Left lung (tissue), 14 donors: ENCODE results near the gene SGO1. TPM values are rescaled to one million over a fixed set of nuclear protein-coding genes. Genes with fewer than 3 reads are reported as not detected.

Source experiments
- ATAC-seq: fragments of 200-7000 bp; cut with Tn5 transposase; one replicate; pipeline ENCODE4 v1.9.1; 2020; ENCODE audit warnings: moderate library complexity
- DNase-seq, 4 donors: peaks; one replicate each; pipeline ENCODE4 v3.0.0-alpha.2; 2013 to 2020
- H3K27ac ChIP-seq, 2 donors: fragments of 200-600 bp; sonication (generic) in 1 of 2; one replicate each; pipeline versions ENCODE4 v1.5.0 to v1.8.0; 2020 to 2021
- H3K27me3 ChIP-seq, 2 donors: fragments of 200-600 bp; sonication (generic) in 1 of 2; one replicate each; pipeline versions ENCODE4 v1.5.0 to v1.8.0; 2020 to 2021
- H3K36me3 ChIP-seq, 2 donors: fragments of 200-600 bp; sonication (generic) in 1 of 2; one replicate each; pipeline versions ENCODE4 v1.5.0 to v1.8.0; 2020 to 2021
- H3K4me1 ChIP-seq, 2 donors: fragments of 200-600 bp; one replicate each; pipeline ENCODE4 v1.8.0; 2021
- H3K4me3 ChIP-seq, 2 donors: fragments of 200-600 bp; sonication (generic) in 1 of 2; one replicate each; pipeline versions ENCODE4 v1.5.0 to v1.8.0; 2020 to 2021; ENCODE audit warnings: mild to moderate bottlenecking in 1 of 2
- H3K9me3 ChIP-seq, 2 donors: fragments of 200-600 bp; sonication (generic) in 1 of 2; one replicate each; pipeline versions ENCODE4 v1.5.0 to v1.8.0; 2020 to 2021
- intact Hi-C, 2 donors: fragments of 100-400 bp; cut with DNase I; formaldehyde crosslinking; loops; one replicate each; pipeline versions ENCODE4 v1.11.2 to v1.14.2; 2022
- long read RNA-seq, 12 donors: library from polyadenylated mRNA in 2 of 12; unstranded in 2 of 12; transcript quantifications; one replicate each; pipeline ENCODE4 v2.0.0 and lab custom pipeline, GENCODE V29; 2019 to 2026
- polyA plus RNA-seq, 6 donors: library from polyadenylated mRNA; unstranded; fragments of 120-200 nt; gene quantifications; one replicate each; pipeline ENCODE4 v1.2.1, GENCODE V29; 2013; ENCODE audit not compliant: insufficient read length in 6 of 6
- total RNA-seq, 2 donors: library from RNA; stranded (reverse); fragmentation: NEBNext Ultra II Directional; extraction: Animal tissue kit (Norgen Biotek cat#: 25700); gene quantifications; one replicate each; pipeline ENCODE4 v1.2.1, GENCODE V29; 2021
- TF ChIP-seq, protein P1 (sequence below), 2 donors: fragments of 200-600 bp; sonication (generic) in 1 of 2; IDR thresholded peaks; one replicate each; pipeline versions ENCODE4 v1.5.0 to v1.8.0; 2021; ENCODE audit warnings: antibody characterized with exemption in 2 of 2
- donor health status: DM: no; HTN: yes; CAD: no.
- donor health status: DM: no; HTN: no; CAD: no.

SGO1 gene
- 1 to 10 TPM; 2.7 to 3.3 TPM for total RNA-seq
- 10 to 100 TPM in 2 of 6 donors, 1 to 10 TPM in 4; 6.5 to 16.0 (median 9.7) TPM for polyA plus RNA-seq
- long read RNA-seq, donor 1 = 0 reads
- long read RNA-seq, donor 2, partial matches to known transcripts = 5 of 9 reads
- long read RNA-seq, donor 2, other reads (novel, unspliced or antisense) = 0 of 9 reads
- long read RNA-seq, donor 3 = 0 reads
- long read RNA-seq, donor 4, partial matches to known transcripts = 3 of 3 reads
- long read RNA-seq, donor 4, other reads (novel, unspliced or antisense) = 0 of 3 reads
- long read RNA-seq, donor 5, partial matches to known transcripts = 0 of 2 reads
- long read RNA-seq, donor 5, other reads (novel, unspliced or antisense) = 0 of 2 reads
- long read RNA-seq, donor 6 = 0 reads
- long read RNA-seq, donor 7 = 0 reads
- long read RNA-seq, donor 8, partial matches to known transcripts = 0 of 1 reads
- long read RNA-seq, donor 8, other reads (novel, unspliced or antisense) = 0 of 1 reads
- long read RNA-seq, donor 9 = 0 reads
- long read RNA-seq, donor 10, partial matches to known transcripts = 1 of 1 reads
- long read RNA-seq, donor 10, other reads (novel, unspliced or antisense) = 0 of 1 reads
- long read RNA-seq, donor 11, partial matches to known transcripts = 0 of 1 reads
- long read RNA-seq, donor 11, other reads (novel, unspliced or antisense) = 0 of 1 reads
- long read RNA-seq, donor 12 = 0 reads

DNA sequence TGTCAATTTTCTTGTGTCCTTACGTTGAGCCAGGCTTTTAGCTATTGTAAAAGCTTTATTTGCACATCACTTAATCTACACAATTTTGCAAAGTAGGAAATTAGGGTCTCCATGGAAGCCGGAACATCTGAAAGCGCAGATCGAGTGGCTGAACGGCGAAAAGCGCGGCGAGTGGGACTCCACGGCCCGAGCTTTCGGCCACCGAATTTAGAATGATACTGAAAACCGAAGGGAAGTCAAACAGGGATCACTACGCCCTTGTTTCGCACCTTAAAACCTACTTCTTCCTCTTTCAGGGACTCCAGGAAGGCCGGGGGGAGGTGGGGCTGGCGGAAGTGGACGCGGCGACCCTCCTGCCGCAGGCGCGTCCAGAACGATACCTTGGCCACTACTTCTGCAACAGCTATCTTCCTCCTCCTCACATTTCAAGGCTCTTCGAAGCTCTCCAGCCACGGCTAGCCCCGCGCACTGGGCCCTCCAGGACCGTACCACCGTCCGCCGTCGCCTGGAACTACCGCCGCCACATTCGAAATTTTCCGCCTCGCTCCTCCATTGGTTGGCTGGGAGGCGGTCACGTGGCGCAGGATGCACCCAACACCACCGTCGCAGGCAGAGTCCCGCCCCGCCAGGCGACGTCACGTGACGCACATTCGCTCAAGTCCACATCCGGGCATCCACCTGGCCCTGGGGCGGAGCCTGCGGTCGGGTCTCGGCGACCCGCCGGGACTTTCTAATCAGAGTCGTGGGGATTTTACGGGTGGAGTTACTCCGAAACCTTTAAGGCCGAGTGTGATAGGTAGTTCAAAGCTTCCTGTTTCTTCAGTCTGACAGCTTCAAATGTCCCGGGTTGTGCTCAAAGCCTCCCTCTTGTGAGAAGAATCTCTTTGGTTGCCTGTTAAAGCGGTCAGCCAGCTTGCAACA lies at the start of gene SGO1:
Gene SGO1, minus strand, starts transcription at position 528 of the 921 bp plus-strand sequence. CDS start 2,179 bp downstream, outside the sequence.
- Histone ChIP-seq H3K27ac (peak within 1 kb of the TSS; percentile 91 to 95), H3K4me1 (peaks cover 0 to 18% of the 10 kb centered on the region in 2 donors), H3K4me3 (peak within 1 kb of the TSS; percentile 76), H3K27me3 (no peaks in the 10 kb centered on the region), H3K9me3 (no peaks in the 10 kb centered on the region), H3K36me3 (no peaks in the 10 kb centered on the region)
- intact Hi-C loops = loop anchor here in 1 of 2 donors (10.0 kb wide), 1 partner anchor 71 kb away; no protein-coding TSS in a partner anchor
- ATAC-seq (peak; percentile 100), DNase-seq (peak; percentile 98 to 100 (median 99))
- TF ChIP-seq, protein P1, sequence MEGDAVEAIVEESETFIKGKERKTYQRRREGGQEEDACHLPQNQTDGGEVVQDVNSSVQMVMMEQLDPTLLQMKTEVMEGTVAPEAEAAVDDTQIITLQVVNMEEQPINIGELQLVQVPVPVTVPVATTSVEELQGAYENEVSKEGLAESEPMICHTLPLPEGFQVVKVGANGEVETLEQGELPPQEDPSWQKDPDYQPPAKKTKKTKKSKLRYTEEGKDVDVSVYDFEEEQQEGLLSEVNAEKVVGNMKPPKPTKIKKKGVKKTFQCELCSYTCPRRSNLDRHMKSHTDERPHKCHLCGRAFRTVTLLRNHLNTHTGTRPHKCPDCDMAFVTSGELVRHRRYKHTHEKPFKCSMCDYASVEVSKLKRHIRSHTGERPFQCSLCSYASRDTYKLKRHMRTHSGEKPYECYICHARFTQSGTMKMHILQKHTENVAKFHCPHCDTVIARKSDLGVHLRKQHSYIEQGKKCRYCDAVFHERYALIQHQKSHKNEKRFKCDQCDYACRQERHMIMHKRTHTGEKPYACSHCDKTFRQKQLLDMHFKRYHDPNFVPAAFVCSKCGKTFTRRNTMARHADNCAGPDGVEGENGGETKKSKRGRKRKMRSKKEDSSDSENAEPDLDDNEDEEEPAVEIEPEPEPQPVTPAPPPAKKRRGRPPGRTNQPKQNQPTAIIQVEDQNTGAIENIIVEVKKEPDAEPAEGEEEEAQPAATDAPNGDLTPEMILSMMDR (IDR thresholded peaks at IDR 0.05) = no peak

- no peak for DNase-seq
- TF ChIP-seq, protein P1 (IDR thresholded peaks at IDR 0.05) = no peak
- Histone ChIP-seq H3K4me1 (no peaks in the 10 kb centered on the region), H3K36me3 (no peaks in the 10 kb centered on the region), H3K4me3 (no peak overlapping the region), H3K9me3 (no peaks in the 10 kb centered on the region), H3K27me3 (no peaks in the 10 kb centered on the region), H3K27ac (no peak overlapping the region)
- ATAC-seq = no peak
- intact Hi-C loops = no loop called here
Measured at GRCh38 chr3:20235796-20236195, 49.8 kb upstream of the SGO1 start.

DNA sequence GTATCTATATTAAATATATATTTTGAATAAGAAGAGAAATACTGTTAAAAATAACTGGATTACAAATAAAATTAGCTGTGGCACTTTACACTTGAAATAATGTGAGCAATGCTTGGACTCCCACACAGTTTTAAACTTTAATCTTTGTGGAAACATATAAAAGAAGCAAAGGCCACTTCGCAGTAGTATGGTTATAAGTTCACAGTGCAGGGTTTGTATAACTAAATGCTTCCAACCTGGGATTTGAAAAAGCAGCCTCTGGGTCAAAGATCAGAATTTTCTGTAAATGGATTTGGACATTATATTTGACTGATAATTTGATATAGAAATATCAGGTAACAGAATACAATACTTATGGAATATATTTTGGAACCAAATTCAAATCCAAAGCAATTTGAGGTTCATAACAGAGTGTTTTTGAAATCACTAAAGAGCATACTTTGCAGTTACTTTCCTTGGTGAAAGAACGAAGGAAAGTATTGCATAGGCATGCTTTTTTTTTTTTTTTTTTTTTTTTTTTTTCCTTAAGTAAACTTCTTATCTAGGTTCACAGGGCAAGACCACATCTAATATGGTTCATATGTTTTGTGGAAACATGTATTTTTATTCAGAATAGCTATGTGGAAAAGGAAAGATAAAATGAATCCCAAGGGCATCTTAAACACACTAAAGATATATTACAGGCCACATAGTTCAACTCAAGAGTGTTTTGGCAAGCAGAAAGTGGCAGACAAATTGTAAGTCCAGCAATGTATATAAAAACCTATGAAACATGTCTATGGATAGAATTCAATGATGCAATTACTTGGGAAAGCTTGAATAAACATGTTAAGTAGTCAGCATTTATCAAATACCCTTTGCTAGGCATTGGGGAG lies 47.1 kb upstream of the SGO1 start:
- Histone ChIP-seq H3K27me3 (no peaks in the 10 kb centered on the region), H3K9me3 (no peaks in the 10 kb centered on the region), H3K36me3 (no peaks in the 10 kb centered on the region), H3K4me3 (no peak overlapping the region), H3K27ac (no peak overlapping the region), H3K4me1 (no peaks in the 10 kb centered on the region)
- peak in 1 of 4 donors; percentile 8 for DNase-seq
- intact Hi-C loops = no loop called here
- ATAC-seq = no peak
- TF ChIP-seq, protein P1 (IDR thresholded peaks at IDR 0.05) = no peak

DNA sequence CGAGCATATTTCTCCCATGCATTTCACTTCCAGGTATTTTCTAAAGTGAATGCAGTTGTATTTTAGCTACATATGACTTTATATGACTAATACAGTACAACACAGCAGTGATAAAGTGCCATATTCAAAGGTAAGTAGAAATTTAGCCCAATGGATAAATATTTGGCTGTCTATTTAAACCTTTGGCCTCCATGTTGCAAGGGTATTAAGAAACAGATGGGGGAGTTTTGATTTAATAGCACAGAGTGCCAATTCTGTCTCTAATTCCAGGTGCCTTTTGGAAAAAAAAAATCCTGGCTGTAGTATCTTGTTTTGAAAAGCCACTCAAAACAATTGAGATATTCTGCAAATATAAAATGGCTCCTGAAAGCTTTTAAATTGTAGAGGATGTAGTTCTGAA lies 44.9 kb upstream of the SGO1 start:
- TF ChIP-seq, protein P1 (IDR thresholded peaks at IDR 0.05) = no peak
- DNase-seq = no peak

More for the DNA sequence above, 44.9 kb upstream of the SGO1 start:
- Histone ChIP-seq H3K27ac (no peak overlapping the region), H3K36me3 (no peaks in the 10 kb centered on the region), H3K4me3 (no peak overlapping the region), H3K27me3 (no peaks in the 10 kb centered on the region), H3K4me1 (no peaks in the 10 kb centered on the region), H3K9me3 (no peaks in the 10 kb centered on the region)
- intact Hi-C loops = no loop called here
- no peak for ATAC-seq
